H1 (cell line): ENCODE measurements around the gene NMNAT3. TPM values are rescaled to one million over a fixed set of nuclear protein-coding genes. Genes with fewer than 3 reads are reported as not detected.

Experiments
- CHD1 ChIP-seq: IDR thresholded peaks from 2 replicates; pipeline ENCODE4 v1.6.1; 2012; ENCODE audit warnings: low read depth, low read length, improper control_type of control experiment
- EGR1 ChIP-seq: IDR thresholded peaks from 2 replicates; pipeline ENCODE4 v1.6.1; 2011; ENCODE audit warnings: low read depth, low read length, borderline replicate concordance
- SAP30 ChIP-seq: fragments of 300-600 bp; sonication (generic); IDR thresholded peaks from 2 replicates; pipeline ENCODE4 v1.7.1; 2012; ENCODE audit warnings: low read length, moderate library complexity, mild to moderate bottlenecking, inconsistent platforms; ENCODE audit not compliant: insufficient read depth, insufficient replicate concordance
- SP2 ChIP-seq: IDR thresholded peaks from 2 replicates; pipeline ENCODE4 v1.6.1; 2012; ENCODE audit warnings: mild to moderate bottlenecking, low read length, inconsistent platforms
- polyA plus RNA-seq, 7 experiments: library from polyadenylated mRNA; depleted of rRNA in 3 of 7; stranded (reverse) in 5 of 7; unstranded in 2 of 7; fragments of >200 nt in 5 of 7; fragments of 200-250 nt in 2 of 7; gene quantifications; 1 replicate in 5 of 7; 2 replicates in 1 of 7; 4 replicates in 1 of 7; pipeline versions ENCODE4 v1.2.1 to v1.2.3, GENCODE V29; 2011 to 2013; ENCODE audit warnings: missing spikeins in 2 of 7, mixed read lengths in 2 of 7
- total RNA-seq: library from RNA; stranded (reverse); fragmentation: NEBNext Ultra II Directional; extraction: Animal tissue kit (Norgen Biotek cat#: 25700); gene quantifications from 2 replicates; pipeline ENCODE4 v1.2.1, GENCODE V29; 2021

NMNAT3 gene
- total and polyA plus RNA-seq, 2 of the 8 experiments (the other 6 are each of a cell fraction or from before 2014, with no cell fraction given): 4.2 to 4.3 TPM

DNA sequence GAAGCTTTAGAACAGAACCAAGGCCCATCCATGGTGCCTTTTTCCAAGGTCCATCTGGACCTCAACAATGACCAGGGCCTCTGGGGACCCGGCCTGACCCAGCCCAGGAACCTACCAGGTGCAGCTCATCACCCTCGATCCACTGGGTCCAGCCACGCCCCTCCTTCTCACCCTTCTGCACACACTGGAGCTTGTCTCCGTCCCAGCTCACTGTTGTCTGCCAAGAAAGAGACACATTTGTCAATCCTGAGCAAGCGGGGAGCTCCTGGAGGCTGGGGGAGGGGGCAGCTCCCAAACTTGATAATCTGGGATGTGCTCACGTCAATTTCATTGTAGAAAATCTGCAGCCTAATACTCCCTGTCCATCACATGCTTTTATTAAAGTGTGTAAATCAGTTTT is 159.5 kb downstream of the NMNAT3 start (continued):
- TF ChIP-seq SAP30 (no peak), EGR1 (no peak), CHD1 (no peak), SP2 (no peak)
